MM.1S (cell line): ENCODE data around the gene EXOC5.

Experiments used
- DNase-seq: peaks from one replicate; pipeline ENCODE4 v3.0.0-alpha.2; 2015
- H2AFZ ChIP-seq: fragments of 300-600 bp; sonication (generic); 2 replicates; pipeline ENCODE4 v1.6.0; 2016; ENCODE audit warnings: antibody characterized with exemption, low read length
- H3F3A ChIP-seq: fragments of 300-600 bp; sonication (generic); 2 replicates; pipeline ENCODE4 v1.6.1; 2016; ENCODE audit warnings: mild to moderate bottlenecking, antibody characterized with exemption, low read length, moderate library complexity, mixed read lengths; ENCODE audit not compliant: insufficient read depth
- H3K27ac ChIP-seq: fragments of 300-600 bp; sonication (generic); 2 replicates; pipeline ENCODE4 v1.5.1; 2016; ENCODE audit warnings: mild to moderate bottlenecking, low read length
- H3K27me3 ChIP-seq: fragments of 300-600 bp; sonication (generic); replicated peaks from 2 replicates; pipeline ENCODE4 v1.6.0; 2016; ENCODE audit warnings: low read length; ENCODE audit not compliant: insufficient read depth
- H3K36me3 ChIP-seq: fragments of 300-600 bp; sonication (generic); replicated peaks from 2 replicates; pipeline ENCODE4 v1.6.1; 2016; ENCODE audit warnings: mild to moderate bottlenecking, low read length, mixed read lengths; ENCODE audit not compliant: insufficient read depth
- H3K4me1 ChIP-seq: fragments of 300-600 bp; sonication (generic); 2 replicates; pipeline ENCODE4 v1.6.1; 2016; ENCODE audit warnings: low read length, mixed read lengths
- H3K4me2 ChIP-seq: fragments of 300-600 bp; sonication (generic); 2 replicates; pipeline ENCODE4 v1.6.0; 2016; ENCODE audit warnings: low read depth, low read length
- H3K4me3 ChIP-seq: fragments of 300-600 bp; sonication (generic); 2 replicates; pipeline ENCODE4 v1.5.1; 2016; ENCODE audit warnings: low read length, mixed read lengths
- H3K79me2 ChIP-seq: fragments of 300-600 bp; sonication (generic); 2 replicates; pipeline ENCODE4 v1.6.1; 2016; ENCODE audit warnings: mixed run types, low read length, mixed read lengths
- H3K9ac ChIP-seq: fragments of 300-600 bp; sonication (generic); 2 replicates; pipeline ENCODE4 v1.6.1; 2016; ENCODE audit warnings: low read length, mixed read lengths
- H3K9me2 ChIP-seq: fragments of 300-600 bp; sonication (generic); replicated peaks from 2 replicates; pipeline ENCODE4 v1.6.1; 2016; ENCODE audit warnings: mild to moderate bottlenecking, low read length, mixed read lengths; ENCODE audit not compliant: insufficient read depth
- H3K9me3 ChIP-seq: fragments of 300-600 bp; sonication (generic); replicated peaks from 2 replicates; pipeline ENCODE4 v1.6.1; 2016; ENCODE audit warnings: mild to moderate bottlenecking, low read length, mixed read lengths; ENCODE audit not compliant: insufficient read depth
- H4K20me1 ChIP-seq: fragments of 300-600 bp; sonication (generic); 2 replicates; pipeline ENCODE4 v1.6.1; 2016; ENCODE audit warnings: mild to moderate bottlenecking, low read length, moderate library complexity, mixed read lengths; ENCODE audit not compliant: insufficient read depth
- CTCF ChIP-seq: fragments of 300-600 bp; sonication (generic); IDR thresholded peaks from 2 replicates; pipeline ENCODE4 v1.5.1; 2016; ENCODE audit warnings: antibody characterized with exemption, low read length, mixed read lengths
- EZH2 ChIP-seq: fragments of 300-600 bp; sonication (generic); optimal IDR thresholded peaks from 2 replicates; pipeline ENCODE3; 2017; ENCODE audit warnings: low read depth, mild to moderate bottlenecking, antibody characterized with exemption, low read length, mixed read lengths
- EZH2phosphoT487 ChIP-seq: fragments of 300-600 bp; sonication (generic); IDR thresholded peaks from 2 replicates; pipeline ENCODE4 v1.6.1; 2018; ENCODE audit warnings: antibody characterized with exemption, low read length

Gene EXOC5

GRCh38 chr14:57189070-57189469, 79.6 kb downstream of the EXOC5 start:
- Histone ChIP-seq H3K79me2 (no peaks in the 10 kb centered on the region), H3K9ac (no peak overlapping the region), H3K27ac (no peak overlapping the region), H3K4me3 (no peak overlapping the region), H3F3A (no peaks in the 10 kb centered on the region), H2AFZ (no peak overlapping the region), H3K36me3 (no peaks in the 10 kb centered on the region), H3K4me1 (no peaks in the 10 kb centered on the region), H3K27me3 (no peaks in the 10 kb centered on the region), H3K9me3 (no peaks in the 10 kb centered on the region), H4K20me1 (no peaks in the 10 kb centered on the region), H3K4me2 (no peak overlapping the region), H3K9me2 (no peaks in the 10 kb centered on the region)
- no peak for DNase-seq
- TF ChIP-seq CTCF (no peak), EZH2 (no peak), EZH2phosphoT487 (no peak)

- Histone ChIP-seq H3K36me3 (no peaks in the 10 kb centered on the region), H3K4me3 (no peak overlapping the region), H3K27me3 (no peaks in the 10 kb centered on the region), H3K79me2 (no peaks in the 10 kb centered on the region), H3F3A (no peaks in the 10 kb centered on the region), H3K4me1 (no peaks in the 10 kb centered on the region), H3K9me2 (no peaks in the 10 kb centered on the region), H4K20me1 (no peaks in the 10 kb centered on the region), H3K4me2 (no peak overlapping the region), H3K9ac (no peak overlapping the region), H2AFZ (no peak overlapping the region), H3K9me3 (no peaks in the 10 kb centered on the region), H3K27ac (no peak overlapping the region)
- TF ChIP-seq EZH2: no peak
- no peak for TF ChIP-seq EZH2phosphoT487
- TF ChIP-seq CTCF: peak; percentile 46
- no peak for DNase-seq
Observed at GRCh38 chr14:57182760-57183503, 85.8 kb downstream of the EXOC5 start.

GRCh38 chr14:57179273-57179672, 89.4 kb downstream of the EXOC5 start:
- no peak overlapping the region for H3K4me2 ChIP-seq
- no peak overlapping the region for H3K9ac ChIP-seq
- H3K4me1 ChIP-seq: no peaks in the 10 kb centered on the region
- DNase-seq: no peak
- H3K79me2 ChIP-seq: no peaks in the 10 kb centered on the region
- TF ChIP-seq EZH2phosphoT487: no peak
- TF ChIP-seq EZH2: no peak
- no peak for TF ChIP-seq CTCF
- H3K4me3 ChIP-seq: no peak overlapping the region
- H3K27ac ChIP-seq: no peak overlapping the region
- H3K27me3 ChIP-seq: no peaks in the 10 kb centered on the region
- no peaks in the 10 kb centered on the region for H4K20me1 ChIP-seq
- H3K9me2 ChIP-seq: no peaks in the 10 kb centered on the region
- H3F3A ChIP-seq: no peaks in the 10 kb centered on the region
- no peak overlapping the region for H2AFZ ChIP-seq
- no peaks in the 10 kb centered on the region for H3K36me3 ChIP-seq
- H3K9me3 ChIP-seq: no peaks in the 10 kb centered on the region
